ENCODE data around the gene UBXN6.
A peak's percentile ranks its signal among the peaks of the same experiment; 100 is the strongest.

UBXN6 gene

DNA sequence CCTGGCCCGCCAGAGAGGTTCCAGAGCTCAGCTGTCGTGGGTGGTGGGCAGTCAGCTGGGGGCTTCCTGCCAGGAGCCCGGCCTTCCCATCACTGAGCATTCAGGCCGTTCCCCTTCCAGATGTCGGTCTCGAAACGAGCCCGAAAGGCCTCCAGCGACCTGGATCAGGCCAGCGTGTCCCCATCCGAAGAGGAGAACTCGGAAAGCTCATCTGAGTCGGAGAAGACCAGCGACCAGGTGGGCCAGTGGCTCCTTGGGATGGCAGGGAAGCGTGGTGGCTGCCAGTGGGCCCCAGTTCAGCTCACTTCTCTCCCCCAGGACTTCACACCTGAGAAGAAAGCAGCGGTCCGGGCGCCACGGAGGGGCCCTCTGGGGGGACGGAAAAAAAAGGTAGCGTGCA is 33.9 kb upstream of the UBXN6 start:
- Histone ChIP-seq H3K27ac (ENCODE audit: low read length) (no peak overlapping the region), H3K4me3 (ENCODE audit: low read length) (no peak overlapping the region), H3K36me3 (ENCODE audit: insufficient read depth, low read depth, low read length) (peaks cover 68% of the 10 kb centered on the region), H3K4me1 (ENCODE audit: insufficient read depth, low read length) (no peaks in the 10 kb centered on the region), H3K27me3 (ENCODE audit: insufficient read depth, low read length) (no peaks in the 10 kb centered on the region), H3K9ac (ENCODE audit: low read depth, low read length) (no peak overlapping the region), H3K9me3 (ENCODE audit: insufficient read depth, low read depth, low read length) (no peaks in the 10 kb centered on the region)

DNA sequence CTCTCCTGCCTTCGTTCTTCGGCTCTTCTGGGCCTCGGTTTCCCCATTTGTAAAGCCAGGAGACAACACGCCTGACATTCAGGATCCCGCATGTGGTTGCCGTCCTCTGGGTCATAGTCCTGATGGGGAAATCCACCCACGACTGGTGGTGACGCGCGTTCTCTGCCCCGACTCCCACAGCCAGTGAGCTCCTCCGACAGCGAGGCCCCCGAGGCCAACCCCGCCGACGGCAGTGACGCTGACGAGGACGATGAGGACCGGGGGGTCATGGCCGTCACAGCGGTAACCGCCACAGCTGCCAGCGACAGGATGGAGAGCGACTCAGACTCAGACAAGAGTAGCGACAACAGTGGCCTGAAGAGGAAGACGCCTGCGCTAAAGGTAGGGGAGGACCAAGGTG is 30.9 kb upstream of the UBXN6 start:
- Histone ChIP-seq H3K36me3 (ENCODE audit: insufficient read depth, low read depth, low read length) (peaks cover 48% of the 10 kb centered on the region), H3K27me3 (ENCODE audit: insufficient read depth, low read length) (no peaks in the 10 kb centered on the region), H3K9me3 (ENCODE audit: insufficient read depth, low read depth, low read length) (no peaks in the 10 kb centered on the region), H3K4me3 (ENCODE audit: low read length) (no peak overlapping the region), H3K9ac (ENCODE audit: low read depth, low read length) (no peak overlapping the region), H3K27ac (ENCODE audit: low read length) (no peak overlapping the region), H3K4me1 (ENCODE audit: insufficient read depth, low read length) (no peaks in the 10 kb centered on the region)

DNA sequence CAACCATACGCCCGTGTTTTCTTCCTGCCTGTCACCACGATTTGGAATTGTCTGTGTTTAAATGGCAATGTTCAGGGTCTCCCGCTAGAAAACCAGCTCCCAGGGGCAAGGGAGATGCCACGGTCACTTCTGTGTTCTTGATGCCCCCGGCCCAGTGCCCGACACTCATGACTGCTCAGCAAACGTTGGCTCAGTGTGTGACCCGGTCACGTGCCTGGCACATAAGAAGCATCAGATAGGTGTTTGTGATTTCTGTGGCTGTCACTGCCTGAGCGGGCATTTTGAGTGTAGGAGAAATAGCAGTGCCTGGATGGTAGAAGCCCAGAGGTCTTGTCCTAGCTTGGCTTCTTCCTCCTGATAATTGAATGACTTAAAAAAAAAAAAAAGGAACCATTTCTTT is 30.0 kb upstream of the UBXN6 start:
- H3K4me1 ChIP-seq (ENCODE audit: insufficient read depth, low read length) = no peaks in the 10 kb centered on the region
- no peak overlapping the region for H3K9ac ChIP-seq (ENCODE audit: low read depth, low read length)
- no peaks in the 10 kb centered on the region for H3K9me3 ChIP-seq (ENCODE audit: insufficient read depth, low read depth, low read length)
- no peak overlapping the region for H3K4me3 ChIP-seq (ENCODE audit: low read length)
- no peak overlapping the region for H3K27ac ChIP-seq (ENCODE audit: low read length)
- peaks cover 47% of the 10 kb centered on the region for H3K36me3 ChIP-seq (ENCODE audit: insufficient read depth, low read depth, low read length)
- no peaks in the 10 kb centered on the region for H3K27me3 ChIP-seq (ENCODE audit: insufficient read depth, low read length)

DNA sequence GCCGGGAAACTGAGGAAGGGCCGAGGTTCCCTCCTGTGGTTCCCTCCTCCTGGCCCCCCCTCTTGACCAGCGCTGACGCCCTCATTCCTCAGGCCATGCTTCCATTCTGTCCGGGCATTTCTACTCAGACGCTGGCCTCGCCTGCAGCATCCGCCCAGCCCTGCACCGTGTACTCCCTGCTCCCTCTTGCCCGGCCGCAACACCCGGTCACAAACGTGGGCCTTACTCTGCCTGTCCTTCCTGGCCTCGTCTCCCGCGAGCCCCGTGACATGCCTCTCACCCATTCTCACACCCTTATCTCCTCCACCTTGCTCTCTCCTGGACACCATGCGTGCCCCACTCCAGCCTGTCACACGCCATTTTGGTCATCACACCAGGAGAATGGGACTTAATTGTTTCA is 25.8 kb upstream of the UBXN6 start:
- H3K36me3 ChIP-seq (ENCODE audit: insufficient read depth, low read depth, low read length) = peaks cover 32% of the 10 kb centered on the region
- H3K9me3 ChIP-seq (ENCODE audit: insufficient read depth, low read depth, low read length) = no peaks in the 10 kb centered on the region
- H3K27ac ChIP-seq (ENCODE audit: low read length) = no peak overlapping the region
- H3K4me3 ChIP-seq (ENCODE audit: low read length) = no peak overlapping the region
- H3K4me1 ChIP-seq (ENCODE audit: insufficient read depth, low read length) = no peaks in the 10 kb centered on the region
- no peak overlapping the region for H3K9ac ChIP-seq (ENCODE audit: low read depth, low read length)
- no peaks in the 10 kb centered on the region for H3K27me3 ChIP-seq (ENCODE audit: insufficient read depth, low read length)

DNA sequence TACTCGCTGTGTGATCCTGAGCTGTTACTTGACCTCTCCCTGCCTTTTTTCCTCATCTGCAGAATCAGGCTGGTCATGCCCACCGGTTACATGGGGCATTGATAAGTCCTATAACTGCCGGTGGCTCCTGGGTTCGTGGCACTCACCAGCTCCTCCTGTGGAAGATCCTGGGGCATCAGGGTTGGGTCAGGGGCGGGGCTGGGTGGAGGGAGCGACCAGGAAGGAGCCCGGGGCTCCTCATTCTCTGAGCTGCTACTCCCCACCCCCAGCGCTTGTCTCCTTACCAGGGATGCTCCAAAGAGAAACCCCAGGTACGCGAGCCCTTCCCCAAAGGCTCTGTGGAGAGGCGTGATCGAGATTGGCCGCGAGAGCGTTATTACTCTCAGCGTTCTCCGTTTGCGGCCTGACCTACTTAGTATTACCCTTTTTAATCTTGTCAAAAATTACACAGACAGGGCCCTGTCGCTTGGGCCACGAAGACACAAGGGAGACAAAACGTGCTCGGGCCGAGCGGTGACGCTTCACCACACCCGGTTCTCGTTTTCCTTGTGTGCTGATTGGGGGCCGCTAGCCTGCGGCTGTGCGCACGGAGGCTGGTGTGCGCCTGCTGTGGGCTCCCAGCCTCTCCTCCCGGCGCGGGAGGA is 25.2 kb upstream of the UBXN6 start:
- Histone ChIP-seq H3K4me1 (ENCODE audit: insufficient read depth, low read length) (no peaks in the 10 kb centered on the region), H3K9me3 (ENCODE audit: insufficient read depth, low read depth, low read length) (no peaks in the 10 kb centered on the region), H3K27me3 (ENCODE audit: insufficient read depth, low read length) (no peaks in the 10 kb centered on the region), H3K9ac (ENCODE audit: low read depth, low read length) (no peak overlapping the region), H3K27ac (ENCODE audit: low read length) (no peak overlapping the region), H3K4me3 (ENCODE audit: low read length) (no peak overlapping the region), H3K36me3 (ENCODE audit: insufficient read depth, low read depth, low read length) (peaks cover 31% of the 10 kb centered on the region)

DNA sequence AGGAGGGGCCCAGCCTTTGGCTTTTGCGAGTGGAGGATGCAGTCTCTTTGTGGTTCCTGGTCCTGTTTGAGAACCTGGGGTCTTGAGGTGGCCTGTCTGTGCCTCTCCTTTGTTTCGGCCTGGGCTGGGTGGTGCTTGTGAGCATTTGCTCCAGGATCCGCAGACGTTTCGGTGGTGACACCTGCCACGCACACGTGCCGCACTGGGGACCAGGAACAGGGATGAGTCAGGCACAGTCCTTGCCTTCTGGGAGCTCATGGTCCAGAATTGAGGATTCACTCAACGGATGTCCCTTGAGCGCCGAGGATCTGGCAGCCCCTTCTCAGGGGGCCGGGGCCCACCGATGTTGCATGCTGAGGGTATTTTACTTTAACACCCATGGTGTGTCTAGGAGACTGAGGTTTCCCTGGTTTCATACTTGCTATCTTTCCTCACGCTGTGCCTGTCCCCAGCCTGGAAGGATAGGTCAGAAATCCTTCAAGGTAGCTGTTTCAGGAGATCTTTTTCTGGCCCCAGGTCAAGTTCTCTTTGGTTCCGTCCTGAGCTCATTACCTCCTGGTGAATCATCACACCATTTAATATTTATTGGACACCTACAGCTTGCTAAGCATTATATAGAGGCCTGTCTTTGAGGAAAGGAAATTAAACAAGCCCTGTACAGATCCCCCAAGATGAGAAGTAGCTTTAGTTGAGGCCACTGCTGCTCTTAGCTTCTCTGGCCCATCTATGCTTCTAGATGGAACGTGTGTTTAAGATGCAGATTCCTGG is 19.6 kb upstream of the UBXN6 start:
- H3K9ac ChIP-seq (ENCODE audit: low read depth, low read length) = no peak overlapping the region
- no peak overlapping the region for H3K27ac ChIP-seq (ENCODE audit: low read length)
- H3K36me3 ChIP-seq (ENCODE audit: insufficient read depth, low read depth, low read length) = peaks cover 42% of the 10 kb centered on the region
- 0 out of 2 replicates have a peak, but pooled peaks cover 5% of the 10 kb centered on the region for H3K4me1 ChIP-seq (ENCODE audit: insufficient read depth, low read length)
- H3K4me3 ChIP-seq (ENCODE audit: low read length) = no peak overlapping the region
- no peaks in the 10 kb centered on the region for H3K27me3 ChIP-seq (ENCODE audit: insufficient read depth, low read length)
- H3K9me3 ChIP-seq (ENCODE audit: insufficient read depth, low read depth, low read length) = no peaks in the 10 kb centered on the region

DNA sequence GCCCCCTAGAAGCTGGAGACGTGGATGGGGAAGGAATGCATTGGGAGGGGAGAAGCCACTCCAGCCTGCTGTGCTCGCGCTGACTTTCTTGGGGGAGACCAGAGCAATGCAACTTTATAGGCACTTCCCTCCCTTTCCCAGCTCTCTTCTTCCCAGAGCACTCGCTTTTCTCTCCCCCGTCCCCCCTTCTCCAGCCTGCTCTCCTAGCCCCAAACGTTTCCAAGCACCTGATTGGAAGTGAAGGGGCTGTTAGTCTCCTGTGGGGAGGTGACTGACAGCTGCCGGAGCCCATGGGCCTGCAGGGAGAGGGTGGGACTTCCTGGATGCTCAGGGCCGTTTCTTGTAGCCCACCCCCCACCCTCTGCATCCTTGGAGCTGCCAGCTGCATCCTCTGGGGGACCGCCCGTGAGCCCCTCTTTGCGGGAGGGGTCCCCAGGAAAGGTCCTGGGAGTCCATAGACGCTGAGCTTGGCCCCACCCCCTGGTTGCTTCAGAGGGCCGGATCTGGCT is 17.0 kb upstream of the UBXN6 start:
- Histone ChIP-seq H3K27ac (ENCODE audit: low read length) (peak overlapping the region; percentile 26), H3K9me3 (ENCODE audit: insufficient read depth, low read depth, low read length) (no peaks in the 10 kb centered on the region), H3K36me3 (ENCODE audit: insufficient read depth, low read depth, low read length) (peaks cover 33% of the 10 kb centered on the region), H3K9ac (ENCODE audit: low read depth, low read length) (peak overlapping the region; percentile 76; the same call in 1 of the 2 replicates), H3K4me3 (ENCODE audit: low read length) (peak overlapping the region; percentile 74), H3K4me1 (ENCODE audit: insufficient read depth, low read length) (0 out of 2 replicates have a peak, but pooled peaks cover 5% of the 10 kb centered on the region), H3K27me3 (ENCODE audit: insufficient read depth, low read length) (no peaks in the 10 kb centered on the region)

DNA sequence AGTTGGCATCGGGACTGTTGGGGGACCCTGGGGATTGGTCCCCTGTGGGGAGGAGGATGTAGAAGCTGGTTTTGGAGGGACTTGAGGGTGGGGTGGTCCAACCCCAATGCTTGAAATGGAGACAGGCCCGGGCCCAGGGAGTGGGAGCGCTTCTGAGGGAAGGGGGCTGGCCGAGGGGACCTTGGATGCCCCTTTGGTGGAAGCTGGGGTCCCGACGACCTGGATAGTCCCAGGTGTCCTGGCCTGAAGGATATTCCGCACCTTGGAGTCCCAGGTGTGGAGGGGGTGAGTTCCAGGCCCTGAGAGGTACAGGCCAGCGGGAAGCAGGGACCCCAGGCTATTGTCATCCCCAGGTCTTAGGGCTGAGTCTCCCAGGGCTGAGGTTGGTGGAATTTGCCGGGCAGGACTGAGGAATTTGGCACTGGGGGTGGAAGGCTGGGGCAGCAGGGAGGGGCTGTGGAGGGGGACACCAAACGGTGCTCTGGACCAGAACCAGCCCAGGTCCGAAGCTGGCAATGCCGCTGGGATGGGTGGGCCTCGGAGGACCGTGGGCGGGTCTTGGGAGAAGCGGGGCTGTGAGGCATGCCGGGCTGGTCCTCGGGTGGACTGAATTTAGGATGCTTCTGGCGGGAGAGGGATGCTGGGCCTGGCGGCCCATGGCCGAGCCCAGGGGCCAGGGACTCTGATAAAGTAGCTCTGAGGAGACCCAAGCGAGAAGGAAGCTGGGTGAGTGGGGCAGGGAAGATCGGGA is 16.3 kb upstream of the UBXN6 start:
- Histone ChIP-seq H3K4me3 (ENCODE audit: low read length) (peak overlapping the region; percentile 74), H3K36me3 (ENCODE audit: insufficient read depth, low read depth, low read length) (peaks cover 29% of the 10 kb centered on the region), H3K9me3 (ENCODE audit: insufficient read depth, low read depth, low read length) (no peaks in the 10 kb centered on the region), H3K27ac (ENCODE audit: low read length) (peak overlapping the region; percentile 26), H3K27me3 (ENCODE audit: insufficient read depth, low read length) (no peaks in the 10 kb centered on the region), H3K9ac (ENCODE audit: low read depth, low read length) (peak overlapping the region; percentile 76; the same call in 1 of the 2 replicates), H3K4me1 (ENCODE audit: insufficient read depth, low read length) (0 out of 2 replicates have a peak, but pooled peaks cover 5% of the 10 kb centered on the region)

DNA sequence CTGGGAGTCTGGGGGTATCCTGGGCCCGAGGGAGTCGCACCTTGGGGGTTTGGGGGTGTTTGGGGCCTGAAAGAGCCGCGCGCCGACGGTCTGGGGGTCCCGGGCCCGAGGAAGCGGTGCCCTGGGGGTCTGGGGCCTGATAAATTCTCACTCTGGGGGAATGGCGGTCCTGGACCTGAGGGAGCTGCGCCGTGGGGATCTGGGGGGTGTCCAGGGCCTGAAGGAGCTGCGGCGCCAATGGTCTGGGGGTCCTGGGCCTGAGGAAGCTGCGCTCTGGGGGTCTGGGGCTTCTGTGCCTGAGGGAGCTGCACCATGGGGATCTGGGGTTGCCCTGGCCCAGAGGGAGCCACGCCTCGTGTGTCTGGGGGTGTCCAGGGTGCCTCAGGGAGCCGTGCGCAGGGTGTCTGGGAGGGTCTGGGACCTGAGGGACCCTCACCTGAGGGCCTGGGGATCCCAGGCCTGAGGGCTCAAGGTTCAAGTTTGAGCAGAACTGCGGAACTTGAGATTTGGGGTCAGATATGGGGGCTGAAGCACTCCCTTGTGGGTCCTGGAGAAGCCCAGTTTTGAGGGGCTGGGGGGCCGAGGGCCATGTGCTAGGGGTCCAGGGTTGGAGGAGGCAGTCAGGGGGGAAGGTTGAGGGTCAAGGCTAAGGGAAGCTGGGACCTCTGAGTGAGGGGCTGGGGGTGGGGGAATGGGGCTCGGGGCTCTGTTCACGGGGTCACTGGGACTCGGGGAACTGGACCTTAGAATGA is 15.6 kb upstream of the UBXN6 start:
- Histone ChIP-seq H3K4me3 (ENCODE audit: low read length) (peak overlapping the region; percentile 74), H3K4me1 (ENCODE audit: insufficient read depth, low read length) (0 out of 2 replicates have a peak, but pooled peaks cover 5% of the 10 kb centered on the region), H3K27ac (ENCODE audit: low read length) (no peak overlapping the region), H3K36me3 (ENCODE audit: insufficient read depth, low read depth, low read length) (peaks cover 22% of the 10 kb centered on the region), H3K9ac (ENCODE audit: low read depth, low read length) (peak overlapping the region; percentile 80), H3K9me3 (ENCODE audit: insufficient read depth, low read depth, low read length) (no peaks in the 10 kb centered on the region), H3K27me3 (ENCODE audit: insufficient read depth, low read length) (no peaks in the 10 kb centered on the region)

DNA sequence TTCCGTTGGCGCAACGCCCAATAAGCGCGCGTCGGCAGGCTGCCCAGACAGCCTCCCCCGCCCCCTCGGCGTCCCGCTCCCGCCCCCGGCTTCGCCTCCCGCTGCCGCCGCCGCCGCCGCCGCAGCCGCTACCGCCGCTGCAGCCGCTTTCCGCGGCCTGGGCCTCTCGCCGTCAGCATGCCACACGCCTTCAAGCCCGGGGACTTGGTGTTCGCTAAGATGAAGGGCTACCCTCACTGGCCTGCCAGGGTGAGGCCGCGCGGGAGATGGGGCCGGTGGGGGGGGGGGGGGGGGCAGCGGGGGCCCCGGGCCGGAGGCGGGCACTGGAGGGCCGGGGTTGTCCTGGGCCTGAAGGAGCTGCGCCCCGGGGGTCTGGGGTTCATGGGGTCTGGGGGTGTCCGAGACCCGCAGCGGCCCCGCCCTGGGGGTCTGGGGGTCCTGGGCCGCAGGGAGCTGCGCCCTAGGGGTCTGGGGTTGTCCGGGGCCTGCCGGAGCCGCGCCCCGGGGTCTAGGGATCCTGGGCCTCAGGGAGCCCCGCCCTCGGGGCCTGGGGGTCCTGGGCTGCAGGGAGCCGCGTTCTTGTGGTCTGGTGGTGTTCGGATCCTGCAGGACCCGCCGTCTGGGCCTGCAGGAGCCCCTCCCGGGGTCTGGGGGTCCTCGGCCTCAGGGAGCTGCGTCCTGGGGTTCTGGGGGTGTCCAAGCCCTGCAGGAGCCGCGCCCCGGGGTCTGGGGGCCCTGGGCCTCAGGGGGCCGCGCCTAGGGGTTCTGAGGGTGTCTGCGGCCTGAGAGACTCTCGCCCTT is 14.8 kb upstream of the UBXN6 start, which contains the start of gene HDGFL2:
HDGFL2 (plus strand) TSS at position 124 of the 801 bp plus-strand sequence; CDS start at position 178, 54 bp downstream.
- Histone ChIP-seq H3K9ac (ENCODE audit: low read depth, low read length) (peak within 1 kb of the TSS; percentile 80), H3K27ac (ENCODE audit: low read length) (peak within 1 kb of the TSS; percentile 2), H3K4me1 (ENCODE audit: insufficient read depth, low read length) (0 out of 2 replicates have a peak, but pooled peaks cover 5% of the 10 kb centered on the region), H3K9me3 (ENCODE audit: insufficient read depth, low read depth, low read length) (no peaks in the 10 kb centered on the region), H3K27me3 (ENCODE audit: insufficient read depth, low read length) (no peaks in the 10 kb centered on the region), H3K4me3 (ENCODE audit: low read length) (peak within 1 kb of the TSS; percentile 76), H3K36me3 (ENCODE audit: insufficient read depth, low read depth, low read length) (peaks cover 18% of the 10 kb centered on the region)

All from iPS-20b (cell line).